HEK293T (cell line): ENCODE results near the gene ABCF3.

Source experiments
- BHLHE40 ChIP-seq: fragments of 450-650 bp; IDR thresholded peaks from 2 replicates; pipeline ENCODE4 v1.6.1; 2016; ENCODE audit warnings: mild to moderate bottlenecking, moderate library complexity, borderline replicate concordance
- CTBP1 ChIP-seq: fragments of 450-650 bp; IDR thresholded peaks from 2 replicates; pipeline ENCODE4 v1.6.1; 2016; ENCODE audit warnings: borderline replicate concordance
- ELF4 ChIP-seq: fragments of 450-650 bp; IDR thresholded peaks from 2 replicates; pipeline ENCODE4 v1.6.1; 2017; ENCODE audit warnings: antibody characterized with exemption
- FOXA1 ChIP-seq: fragments of 450-650 bp; IDR thresholded peaks from 2 replicates; pipeline ENCODE4 v1.6.1; 2016; ENCODE audit warnings: mild to moderate bottlenecking
- FOXK2 ChIP-seq: fragments of 450-650 bp; IDR thresholded peaks from 2 replicates; pipeline ENCODE4 v1.6.1; 2016; ENCODE audit warnings: mild to moderate bottlenecking
- FOXM1 ChIP-seq: fragments of 450-650 bp; IDR thresholded peaks from 2 replicates; pipeline ENCODE4 v1.6.1; 2017; ENCODE audit warnings: mild to moderate bottlenecking, borderline replicate concordance
- HDGF ChIP-seq: fragments of 450-650 bp; IDR thresholded peaks from 2 replicates; pipeline ENCODE4 v1.6.1; 2017; ENCODE audit warnings: antibody characterized with exemption, borderline replicate concordance
- LEF1 ChIP-seq: fragments of 450-650 bp; IDR thresholded peaks from 2 replicates; pipeline ENCODE4 v1.6.1; 2017; ENCODE audit warnings: mild to moderate bottlenecking, borderline replicate concordance
- NFRKB ChIP-seq: fragments of 450-650 bp; IDR thresholded peaks from 2 replicates; pipeline ENCODE4 v1.6.1; 2016; ENCODE audit warnings: mild to moderate bottlenecking, moderate library complexity
- SP1 ChIP-seq: fragments of 450-650 bp; IDR thresholded peaks from 2 replicates; pipeline ENCODE4 v1.6.1; 2017
- SUZ12 ChIP-seq: fragments of 450-650 bp; IDR thresholded peaks from 2 replicates; pipeline ENCODE4 v1.6.1; 2016; ENCODE audit warnings: mild to moderate bottlenecking
- TARDBP ChIP-seq: fragments of 450-650 bp; IDR thresholded peaks from 2 replicates; pipeline ENCODE4 v1.6.1; 2016
- ZNF384 ChIP-seq: fragments of 450-650 bp; IDR thresholded peaks from 2 replicates; pipeline ENCODE4 v1.6.1; 2016

DNA sequence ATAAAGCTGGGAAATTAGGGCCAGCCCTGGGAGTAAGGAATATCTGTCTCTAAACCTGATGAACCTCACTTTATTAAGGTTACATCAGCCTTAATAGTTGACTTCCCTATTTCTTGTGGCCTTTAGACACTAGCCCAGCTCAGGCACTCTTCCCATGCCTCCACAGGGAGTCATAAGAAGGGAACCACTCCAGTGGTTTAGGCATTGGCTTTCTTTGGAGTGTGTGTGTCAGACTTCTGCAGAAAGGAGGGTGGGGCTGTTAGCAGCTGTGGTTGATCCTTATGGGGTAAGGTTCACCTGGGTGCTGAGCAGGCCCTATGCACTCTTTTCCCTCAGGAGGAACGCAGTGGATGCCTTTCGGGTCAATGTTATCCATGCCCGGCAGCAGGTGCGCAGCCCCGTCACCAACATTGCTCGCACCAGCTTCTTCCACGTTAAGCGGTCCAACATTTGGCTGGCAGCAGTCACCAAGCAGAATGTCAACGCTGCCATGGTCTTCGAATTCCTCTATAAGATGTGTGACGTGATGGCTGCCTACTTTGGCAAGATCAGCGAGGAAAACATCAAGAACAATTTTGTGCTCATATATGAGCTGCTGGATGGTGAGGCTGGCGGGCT, 7.4 kb upstream of the ABCF3 start:
- no peak for TF ChIP-seq LEF1
- no peak for TF ChIP-seq FOXK2
- TF ChIP-seq BHLHE40, result no peak
- no peak for TF ChIP-seq ELF4
- no peak for TF ChIP-seq ZNF384
- no peak for TF ChIP-seq TARDBP
- TF ChIP-seq FOXM1, result no peak
- no peak for TF ChIP-seq SUZ12
- no peak for TF ChIP-seq SP1
- no peak for TF ChIP-seq HDGF
- TF ChIP-seq FOXA1, result no peak
- no peak for TF ChIP-seq CTBP1
- TF ChIP-seq NFRKB, result no peak
